Measurements from ENCODE around the gene UNC45A. TPM values are rescaled to one million over a fixed set of nuclear protein-coding genes. Genes with fewer than 3 reads are reported as not detected.

Gene UNC45A
- total and polyA plus RNA-seq, 2 of the 13 experiments (the other 11 are each of a cell fraction or from before 2014, with no cell fraction given), result 33.8 to 39.7 TPM

DNA sequence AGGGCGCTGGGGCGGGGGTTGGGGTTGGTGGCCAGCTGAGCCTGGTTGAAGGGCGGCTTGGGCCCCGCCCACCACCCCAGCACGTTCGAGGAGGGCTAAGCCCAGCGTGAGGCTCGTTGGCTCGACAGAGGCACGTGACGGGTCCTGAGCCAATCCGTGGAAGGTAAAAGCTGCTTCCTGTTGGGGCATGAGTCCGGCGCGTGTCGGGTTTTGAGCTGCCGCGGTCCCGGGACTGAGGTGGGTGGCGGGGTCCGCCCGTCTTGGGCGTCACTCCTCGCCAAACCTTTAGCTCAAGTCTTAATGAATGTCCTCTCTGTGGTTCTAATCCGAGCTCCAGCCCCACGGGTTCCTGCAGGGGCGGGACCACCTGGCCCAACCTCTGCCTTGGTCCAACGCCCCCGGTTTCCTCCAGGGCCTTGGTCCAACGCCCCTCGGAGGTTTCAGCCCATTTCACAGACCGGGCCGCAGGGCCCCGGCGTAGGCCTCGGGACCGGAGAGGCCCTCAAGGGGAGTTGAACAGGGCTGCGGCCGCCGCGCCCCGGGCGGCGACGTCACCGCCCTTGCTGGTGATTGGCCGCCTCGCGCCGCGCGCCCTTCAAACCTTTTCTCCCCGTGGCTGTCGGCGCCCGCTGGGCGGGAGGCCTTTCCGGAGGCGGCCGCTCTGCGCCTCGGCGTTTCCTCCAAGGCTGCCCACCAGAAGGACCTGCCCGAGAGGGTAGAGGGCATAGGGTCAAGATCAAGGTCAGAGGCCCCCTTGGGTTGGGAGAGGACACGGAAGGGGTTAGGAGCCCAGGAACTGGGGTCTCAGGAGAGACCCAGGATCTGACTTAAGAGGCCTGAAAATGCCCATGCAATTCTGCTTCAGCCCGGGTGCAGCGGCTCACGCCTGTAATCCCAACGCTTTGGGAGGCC lies 19.9 kb downstream of the UNC45A start, which contains the start of gene RCCD1 (continued):
- TF ChIP-seq, protein P1, sequence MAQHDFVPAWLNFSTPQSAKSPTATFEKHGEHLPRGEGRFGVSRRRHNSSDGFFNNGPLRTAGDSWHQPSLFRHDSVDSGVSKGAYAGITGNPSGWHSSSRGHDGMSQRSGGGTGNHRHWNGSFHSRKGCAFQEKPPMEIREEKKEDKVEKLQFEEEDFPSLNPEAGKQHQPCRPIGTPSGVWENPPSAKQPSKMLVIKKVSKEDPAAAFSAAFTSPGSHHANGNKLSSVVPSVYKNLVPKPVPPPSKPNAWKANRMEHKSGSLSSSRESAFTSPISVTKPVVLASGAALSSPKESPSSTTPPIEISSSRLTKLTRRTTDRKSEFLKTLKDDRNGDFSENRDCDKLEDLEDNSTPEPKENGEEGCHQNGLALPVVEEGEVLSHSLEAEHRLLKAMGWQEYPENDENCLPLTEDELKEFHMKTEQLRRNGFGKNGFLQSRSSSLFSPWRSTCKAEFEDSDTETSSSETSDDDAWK (CRISPR knock-in tag; IDR thresholded peaks at IDR 0.05), result no peak
- TF ChIP-seq SSRP1 (CRISPR knock-in tag; IDR thresholded peaks at IDR 0.05) (no peak), SNAI1 (CRISPR knock-in tag; IDR thresholded peaks at IDR 0.05; ENCODE audit: borderline replicate concordance) (no peak), ZSCAN22 (CRISPR knock-in tag; IDR thresholded peaks at IDR 0.05) (no peak), HOXA5 (CRISPR knock-in tag; IDR thresholded peaks at IDR 0.05) (peak; percentile 90), ZNF317 (CRISPR knock-in tag; IDR thresholded peaks at IDR 0.05) (no peak), TOE1 (CRISPR knock-in tag; IDR thresholded peaks at IDR 0.05) (no peak), ATRX (CRISPR knock-in tag; IDR thresholded peaks at IDR 0.05; ENCODE audit: borderline replicate concordance) (no peak), ZNF136 (CRISPR knock-in tag; IDR thresholded peaks at IDR 0.05; ENCODE audit: low read depth) (no peak; the same call in 1 of the 2 replicates)
- TF ChIP-seq, protein P2, sequence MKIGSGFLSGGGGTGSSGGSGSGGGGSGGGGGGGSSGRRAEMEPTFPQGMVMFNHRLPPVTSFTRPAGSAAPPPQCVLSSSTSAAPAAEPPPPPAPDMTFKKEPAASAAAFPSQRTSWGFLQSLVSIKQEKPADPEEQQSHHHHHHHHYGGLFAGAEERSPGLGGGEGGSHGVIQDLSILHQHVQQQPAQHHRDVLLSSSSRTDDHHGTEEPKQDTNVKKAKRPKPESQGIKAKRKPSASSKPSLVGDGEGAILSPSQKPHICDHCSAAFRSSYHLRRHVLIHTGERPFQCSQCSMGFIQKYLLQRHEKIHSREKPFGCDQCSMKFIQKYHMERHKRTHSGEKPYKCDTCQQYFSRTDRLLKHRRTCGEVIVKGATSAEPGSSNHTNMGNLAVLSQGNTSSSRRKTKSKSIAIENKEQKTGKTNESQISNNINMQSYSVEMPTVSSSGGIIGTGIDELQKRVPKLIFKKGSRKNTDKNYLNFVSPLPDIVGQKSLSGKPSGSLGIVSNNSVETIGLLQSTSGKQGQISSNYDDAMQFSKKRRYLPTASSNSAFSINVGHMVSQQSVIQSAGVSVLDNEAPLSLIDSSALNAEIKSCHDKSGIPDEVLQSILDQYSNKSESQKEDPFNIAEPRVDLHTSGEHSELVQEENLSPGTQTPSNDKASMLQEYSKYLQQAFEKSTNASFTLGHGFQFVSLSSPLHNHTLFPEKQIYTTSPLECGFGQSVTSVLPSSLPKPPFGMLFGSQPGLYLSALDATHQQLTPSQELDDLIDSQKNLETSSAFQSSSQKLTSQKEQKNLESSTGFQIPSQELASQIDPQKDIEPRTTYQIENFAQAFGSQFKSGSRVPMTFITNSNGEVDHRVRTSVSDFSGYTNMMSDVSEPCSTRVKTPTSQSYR (CRISPR knock-in tag; IDR thresholded peaks at IDR 0.05; ENCODE audit: borderline replicate concordance), result no peak
- TF ChIP-seq, protein P3, sequence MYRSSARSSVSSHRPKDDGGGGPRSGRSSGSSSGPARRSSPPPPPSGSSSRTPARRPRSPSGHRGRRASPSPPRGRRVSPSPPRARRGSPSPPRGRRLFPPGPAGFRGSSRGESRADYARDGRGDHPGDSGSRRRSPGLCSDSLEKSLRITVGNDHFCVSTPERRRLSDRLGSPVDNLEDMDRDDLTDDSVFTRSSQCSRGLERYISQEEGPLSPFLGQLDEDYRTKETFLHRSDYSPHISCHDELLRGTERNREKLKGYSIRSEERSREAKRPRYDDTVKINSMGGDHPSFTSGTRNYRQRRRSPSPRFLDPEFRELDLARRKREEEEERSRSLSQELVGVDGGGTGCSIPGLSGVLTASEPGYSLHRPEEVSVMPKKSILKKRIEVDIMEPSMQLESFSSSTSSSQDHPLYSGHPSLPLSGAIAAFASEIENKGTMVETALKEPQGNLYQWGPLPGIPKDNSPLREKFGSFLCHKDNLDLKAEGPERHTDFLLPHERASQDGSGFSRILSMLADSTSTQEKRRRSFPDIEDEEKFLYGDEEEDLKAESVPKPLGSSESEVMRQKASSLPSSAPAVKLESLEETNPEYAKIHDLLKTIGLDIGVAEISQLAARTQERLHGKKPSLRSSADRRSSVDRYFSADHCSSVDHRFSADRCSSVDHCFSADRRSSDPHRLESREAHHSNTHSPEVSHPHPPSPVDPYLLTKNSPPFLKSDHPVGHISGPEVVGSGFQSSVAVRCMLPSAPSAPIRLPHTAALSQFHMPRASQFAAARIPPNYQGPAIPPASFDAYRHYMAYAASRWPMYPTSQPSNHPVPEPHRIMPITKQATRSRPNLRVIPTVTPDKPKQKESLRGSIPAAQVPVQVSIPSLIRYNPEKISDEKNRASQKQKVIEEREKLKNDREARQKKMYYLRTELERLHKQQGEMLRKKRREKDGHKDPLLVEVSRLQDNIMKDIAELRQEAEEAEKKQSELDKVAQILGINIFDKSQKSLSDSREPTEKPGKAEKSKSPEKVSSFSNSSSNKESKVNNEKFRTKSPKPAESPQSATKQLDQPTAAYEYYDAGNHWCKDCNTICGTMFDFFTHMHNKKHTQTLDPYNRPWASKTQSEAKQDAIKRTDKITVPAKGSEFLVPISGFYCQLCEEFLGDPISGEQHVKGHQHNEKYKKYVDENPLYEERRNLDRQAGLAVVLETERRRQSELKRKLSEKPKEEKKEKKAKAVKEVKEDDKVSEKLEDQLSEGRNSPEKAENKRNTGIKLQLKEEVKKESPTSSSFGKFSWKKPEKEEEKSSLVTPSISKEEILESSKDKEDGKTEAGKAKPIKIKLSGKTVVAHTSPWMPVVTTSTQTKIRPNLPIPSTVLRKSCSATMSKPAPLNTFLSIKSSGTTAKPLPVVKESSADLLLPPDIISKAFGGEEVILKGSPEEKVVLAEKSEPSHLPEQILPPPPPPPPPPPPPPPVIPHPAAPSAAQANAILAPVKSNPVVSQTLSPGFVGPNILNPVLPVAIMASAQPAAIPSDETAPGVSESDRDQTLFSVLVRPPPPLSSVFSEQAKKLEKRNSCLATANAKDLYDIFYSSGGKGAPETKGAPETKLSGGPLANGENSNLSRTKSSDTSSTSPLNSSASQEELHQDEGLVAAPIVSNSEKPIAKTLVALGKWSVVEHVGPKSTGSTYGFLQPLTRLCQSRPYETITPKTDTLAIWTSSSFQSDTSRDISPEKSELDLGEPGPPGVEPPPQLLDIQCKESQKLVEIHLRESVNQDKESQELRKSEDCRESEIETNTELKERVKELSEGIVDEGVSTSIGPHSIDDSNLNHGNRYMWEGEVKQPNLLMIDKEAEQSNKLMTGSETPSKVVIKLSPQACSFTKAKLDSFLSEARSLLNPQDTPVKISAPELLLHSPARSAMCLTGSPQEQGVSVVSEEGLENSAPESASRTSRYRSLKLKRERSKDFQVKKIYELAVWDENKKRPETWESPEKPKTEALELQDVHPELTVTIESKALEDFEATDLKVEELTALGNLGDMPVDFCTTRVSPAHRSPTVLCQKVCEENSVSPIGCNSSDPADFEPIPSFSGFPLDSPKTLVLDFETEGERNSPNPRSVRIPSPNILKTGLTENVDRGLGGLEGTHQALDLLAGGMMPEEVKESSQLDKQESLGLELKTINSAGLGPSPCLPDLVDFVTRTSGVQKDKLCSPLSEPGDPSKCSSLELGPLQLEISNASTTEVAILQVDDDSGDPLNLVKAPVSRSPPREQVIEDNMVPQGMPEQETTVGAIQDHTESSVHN (CRISPR knock-in tag; IDR thresholded peaks at IDR 0.05), result no peak

Data from HepG2 (cell line).